Measurements from ENCODE around the gene INO80D. TPM values are rescaled to one million over a fixed set of nuclear protein-coding genes. Genes with fewer than 3 reads are reported as not detected.
"Not testable (repeated sequence)": the region's sequence is repeated elsewhere in the genome, so short reads cannot be mapped to it uniquely, and the experiment has no call there.

Gene INO80D
- total and polyA plus RNA-seq, 2 of the 13 experiments (the other 11 are each of a cell fraction or from before 2014, with no cell fraction given): 7.6 to 7.9 TPM

- TF ChIP-seq SALL1 (CRISPR knock-in tag; IDR thresholded peaks at IDR 0.05) (0 out of 2 replicates have a peak, but pooled peaks have one; percentile 16), NFYB (CRISPR knock-in tag; IDR thresholded peaks at IDR 0.05) (peak; percentile 46), HNF1B (CRISPR knock-in tag; IDR thresholded peaks at IDR 0.05) (0 out of 2 replicates have a peak, but pooled peaks have one; percentile 45), MTERF4 (CRISPR knock-in tag; IDR thresholded peaks at IDR 0.05) (peak; percentile 3; the same call in 1 of the 2 replicates), ZNF431 (CRISPR knock-in tag; IDR thresholded peaks at IDR 0.05; ENCODE audit: borderline replicate concordance, low read depth) (peak; percentile 60; the same call in 1 of the 2 replicates), NFYC (CRISPR knock-in tag; IDR thresholded peaks at IDR 0.05) (peak; percentile 60), ZNF567 (CRISPR knock-in tag; IDR thresholded peaks at IDR 0.05; ENCODE audit: borderline replicate concordance) (0 out of 2 replicates have a peak, but pooled peaks have one; percentile 8), MTA1 (CRISPR knock-in tag; IDR thresholded peaks at IDR 0.05; ENCODE audit: borderline replicate concordance) (peak; percentile 9; the same call in 1 of the 2 replicates), ERF (CRISPR knock-in tag; IDR thresholded peaks at IDR 0.05) (0 out of 2 replicates have a peak, but pooled peaks have one; percentile 2), ZBTB40 (CRISPR knock-in tag; IDR thresholded peaks at IDR 0.05) (peak; percentile 36; the same call in 1 of the 2 replicates)
- H3K9me3 ChIP-seq (ENCODE audit: low read length); in situ Hi-C loops (cut with HindIII; ENCODE audit: extremely low pct_ligation_motif_present, low pct_unique_long_range_greater_than_20kb); FAIRE-seq; H3K27ac ChIP-seq (ENCODE audit: extremely low read length, insufficient read depth, low read length); H3K36me3 ChIP-seq (replicated peaks in 1 of 2; ENCODE audit: control insufficient read depth in 1 of 2, insufficient read depth in 2 of 2, low read length in 2 of 2); H3K27me3 ChIP-seq (ENCODE audit: control insufficient read depth in 1 of 2, insufficient read depth in 2 of 2, low read length in 2 of 2); DNase-seq (ENCODE audit: low spot score); H2AFZ ChIP-seq (ENCODE audit: low read length); POLR2A ChIA-PET; ATAC-seq; H3K4me3 ChIP-seq (replicated peaks in 1 of 3; ENCODE audit: insufficient read depth in 1 of 3, low read depth in 2 of 3, low read length in 3 of 3); H3K4me2 ChIP-seq (ENCODE audit: low read depth, low read length); H4K20me1 ChIP-seq (ENCODE audit: insufficient read depth, low read length); H3K9ac ChIP-seq (ENCODE audit: insufficient read depth, low read depth, low read length); H3K79me2 ChIP-seq (ENCODE audit: insufficient read depth, low read length); BruUV-seq (replicated peaks); CTCF ChIA-PET (ENCODE audit: low intra/inter-chr PET ratio, low total read pairs); intact Hi-C loops (cut with micrococcal nuclease; ENCODE audit: unreplicated experiment); TF ChIP-seq ZBTB40 (IDR thresholded peaks at IDR 0.05): not testable (repeated sequence)
- WGBS (ENCODE audit: low lambda C conversion rate): 86% methylated on average over 7 of the region's 7 CpGs
- H3K4me1 ChIP-seq (ENCODE audit: insufficient read depth, low read length): peaks cover 73% of the 10 kb centered on the region
Measured at GRCh38 chr2:205977699-205978098, 108.3 kb downstream of the INO80D start.

All from HepG2 (cell line).